Neural cell (in vitro differentiated cells): ENCODE results near the gene BCAR3. TPM values are rescaled to one million over a fixed set of nuclear protein-coding genes. Genes with fewer than 3 reads are reported as not detected.

Experiments
- H2AFZ ChIP-seq: fragments of 200-600, 300-800 bp; sonication (generic), shearing (Covaris generic); 2 replicates; pipeline ENCODE4 v1.6.0; 2014; ENCODE audit warnings: low read depth, mild to moderate bottlenecking, antibody characterized with exemption, low read length, moderate library complexity
- H3F3A ChIP-seq: fragments of 200-600 bp; shearing (Covaris generic); 2 replicates; pipeline ENCODE4 v1.6.1; 2016; ENCODE audit warnings: mild to moderate bottlenecking, moderate library complexity, mixed read lengths, antibody characterized with exemption, low read length; ENCODE audit not compliant: insufficient read depth, poor library complexity, severe bottlenecking
- H3K27ac ChIP-seq: fragments of 200-600, 300-800 bp; sonication (generic), shearing (Covaris generic); 2 replicates; pipeline ENCODE4 v1.5.1; 2014; ENCODE audit warnings: mild to moderate bottlenecking, low read length, moderate library complexity
- H3K27me3 ChIP-seq: fragments of 300-800, 200-600 bp; sonication (generic), shearing (Covaris generic); 2 replicates; pipeline ENCODE4 v1.6.0; 2014; ENCODE audit warnings: mild to moderate bottlenecking, low read depth, low read length, moderate library complexity; ENCODE audit not compliant: insufficient read depth
- H3K36me3 ChIP-seq: fragments of 300-800, 200-600 bp; sonication (generic), shearing (Covaris generic); 2 replicates; pipeline ENCODE4 v1.5.1; 2014; ENCODE audit warnings: mild to moderate bottlenecking, antibody characterized with exemption, low read length, moderate library complexity; ENCODE audit not compliant: insufficient read depth
- H3K4me2 ChIP-seq: fragments of 300-800, 200-600 bp; sonication (generic), shearing (Covaris generic); 2 replicates; pipeline ENCODE4 v1.6.0; 2014; ENCODE audit warnings: mild to moderate bottlenecking, low read length
- H3K4me3 ChIP-seq: fragments of 300-800, 200-600 bp; sonication (generic), shearing (Covaris generic); 2 replicates; pipeline ENCODE4 v1.5.1; 2014; ENCODE audit warnings: mild to moderate bottlenecking, low read length, moderate library complexity
- H3K79me2 ChIP-seq: fragments of 200-600 bp; shearing (Covaris generic); replicated peaks from 2 replicates; pipeline ENCODE4 v1.6.0; 2014; ENCODE audit warnings: mild to moderate bottlenecking, low read length, moderate library complexity; ENCODE audit not compliant: insufficient read depth
- H3K9ac ChIP-seq: fragments of 300-800, 200-600 bp; sonication (generic), shearing (Covaris generic); 2 replicates; pipeline ENCODE4 v1.6.1; 2016; ENCODE audit warnings: mild to moderate bottlenecking, low read length, mixed read lengths
- H3K9me2 ChIP-seq: fragments of 200-600 bp; shearing (Covaris generic); 2 replicates; pipeline ENCODE4 v1.6.1; 2016; ENCODE audit warnings: mild to moderate bottlenecking, low read length, mixed read lengths; ENCODE audit not compliant: insufficient read depth
- H3K9me3 ChIP-seq: fragments of 200-600, 300-800 bp; sonication (generic), shearing (Covaris generic); 2 replicates; pipeline ENCODE4 v1.6.1; 2016; ENCODE audit warnings: mild to moderate bottlenecking, mixed run types, low read length, moderate library complexity, mixed read lengths
- H4K20me1 ChIP-seq: fragments of 200-600 bp; shearing (Covaris generic); 2 replicates; pipeline ENCODE4 v1.6.1; 2016; ENCODE audit warnings: mild to moderate bottlenecking, mixed run types; ENCODE audit not compliant: insufficient read depth
- CTCF ChIP-seq: fragments of 450-650 bp; IDR thresholded peaks from 2 replicates; pipeline ENCODE4 v1.5.1; 2014; ENCODE audit warnings: antibody characterized with exemption, mild to moderate bottlenecking, moderate library complexity; ENCODE audit not compliant: poor library complexity, severe bottlenecking
- EP300 ChIP-seq: fragments of 450-650 bp; conservative IDR thresholded peaks from 2 replicates; pipeline ENCODE4 v1.6.1; 2014; ENCODE audit warnings: antibody characterized with exemption, mild to moderate bottlenecking, moderate library complexity; ENCODE audit not compliant: poor library complexity, severe bottlenecking
- EZH2 ChIP-seq: fragments of 200-600, 300-800 bp; shearing (Covaris generic), sonication (generic); IDR thresholded peaks from 2 replicates; pipeline ENCODE4 v1.6.1; 2014; ENCODE audit warnings: antibody characterized with exemption, low read length, borderline replicate concordance, mild to moderate bottlenecking; ENCODE audit not compliant: insufficient read depth, poor library complexity, severe bottlenecking
- MXI1 ChIP-seq: fragments of 450-650 bp; conservative IDR thresholded peaks from 2 replicates; pipeline ENCODE4 v1.6.1; 2014; ENCODE audit warnings: antibody characterized with exemption, mild to moderate bottlenecking; ENCODE audit not compliant: poor library complexity, severe bottlenecking
- POLR2AphosphoS5 ChIP-seq: IDR thresholded peaks from 2 replicates; pipeline ENCODE4 v1.6.1; 2012
- RAD21 ChIP-seq: fragments of 450-650 bp; conservative IDR thresholded peaks from 2 replicates; pipeline ENCODE4 v1.6.1; 2014; ENCODE audit warnings: antibody characterized with exemption, mild to moderate bottlenecking, moderate library complexity
- REST ChIP-seq: IDR thresholded peaks from 2 replicates; pipeline ENCODE4 v1.6.1; 2012; ENCODE audit warnings: borderline replicate concordance
- SMC3 ChIP-seq: fragments of 450-650 bp; conservative IDR thresholded peaks from 2 replicates; pipeline ENCODE4 v1.6.1; 2014; ENCODE audit warnings: antibody characterized with exemption, mild to moderate bottlenecking, moderate library complexity; ENCODE audit not compliant: poor library complexity
- TAF1 ChIP-seq: IDR thresholded peaks from 2 replicates; pipeline ENCODE4 v1.6.1; 2012; ENCODE audit warnings: low read depth
- polyA plus RNA-seq: library from polyadenylated mRNA; depleted of rRNA; stranded (reverse); fragments of >200 nt; gene quantifications from 2 replicates; pipeline ENCODE4 v1.2.3, GENCODE V29; 2014

Gene BCAR3
- polyA plus RNA-seq, 1 donor from 2014 or later = 2.5 TPM

GRCh38 chr1:93519199-93519829, 162.3 kb downstream of the BCAR3 start:
- Histone ChIP-seq H3K4me2 (no peak overlapping the region), H4K20me1 (peaks cover 7% of the 10 kb centered on the region), H3K79me2 (peaks cover 47% of the 10 kb centered on the region), H3K27ac (no peak overlapping the region), H2AFZ (no peak overlapping the region), H3K4me3 (no peak overlapping the region), H3K36me3 (no peaks in the 10 kb centered on the region), H3K9me2 (no peaks in the 10 kb centered on the region), H3K9me3 (no peaks in the 10 kb centered on the region), H3K27me3 (no peaks in the 10 kb centered on the region), H3K9ac (no peak overlapping the region), H3F3A (no peaks in the 10 kb centered on the region)
- TF ChIP-seq EZH2 (no peak), CTCF (no peak), MXI1 (no peak), EP300 (no peak), SMC3 (no peak)

- Histone ChIP-seq H2AFZ (no peak overlapping the region), H3K27me3 (no peaks in the 10 kb centered on the region), H3K27ac (no peak overlapping the region), H3K9ac (no peak overlapping the region), H3K79me2 (peaks cover 44% of the 10 kb centered on the region), H3K9me3 (no peaks in the 10 kb centered on the region), H3K9me2 (no peaks in the 10 kb centered on the region), H3K4me3 (no peak overlapping the region), H4K20me1 (peaks cover 7% of the 10 kb centered on the region), H3K4me2 (no peak overlapping the region), H3K36me3 (no peaks in the 10 kb centered on the region), H3F3A (no peaks in the 10 kb centered on the region)
- TF ChIP-seq RAD21 (no peak), EZH2 (no peak), MXI1 (no peak), SMC3 (no peak), TAF1 (no peak), POLR2AphosphoS5 (no peak), REST (no peak), CTCF (no peak)
Observed at GRCh38 chr1:93518516-93518915, 163.1 kb downstream of the BCAR3 start.
